Limb (tissue), 2 donors: Measurements from ENCODE around the gene GCSAM.
"Not testable (repeated sequence)": the region's sequence is repeated elsewhere in the genome, so short reads cannot be mapped to it uniquely, and the experiment has no call there.

Experiments
- DNase-seq, 2 donors: peaks; one replicate each; pipeline ENCODE4 v3.0.0-alpha.2; 2016; ENCODE audit errors: extremely low spot score in 2 of 2

GCSAM gene

GRCh38 chr3:112074616-112075497, 58.2 kb downstream of the GCSAM start:
- DNase-seq: no peak

GRCh38 chr3:112074006-112074405, 59.0 kb downstream of the GCSAM start:
- no peak for DNase-seq

- DNase-seq: not testable (repeated sequence)
Observed at GRCh38 chr3:112072387-112073060, 60.5 kb downstream of the GCSAM start.
